ENCODE data around the gene IFT52. TPM values are rescaled to one million over a fixed set of nuclear protein-coding genes. Genes with fewer than 3 reads are reported as not detected.

The IFT52 gene
- total and polyA plus RNA-seq, 2 of the 8 experiments (the other 6 are each of a cell fraction or from before 2014, with no cell fraction given) = 35.6 to 40.4 TPM

DNA sequence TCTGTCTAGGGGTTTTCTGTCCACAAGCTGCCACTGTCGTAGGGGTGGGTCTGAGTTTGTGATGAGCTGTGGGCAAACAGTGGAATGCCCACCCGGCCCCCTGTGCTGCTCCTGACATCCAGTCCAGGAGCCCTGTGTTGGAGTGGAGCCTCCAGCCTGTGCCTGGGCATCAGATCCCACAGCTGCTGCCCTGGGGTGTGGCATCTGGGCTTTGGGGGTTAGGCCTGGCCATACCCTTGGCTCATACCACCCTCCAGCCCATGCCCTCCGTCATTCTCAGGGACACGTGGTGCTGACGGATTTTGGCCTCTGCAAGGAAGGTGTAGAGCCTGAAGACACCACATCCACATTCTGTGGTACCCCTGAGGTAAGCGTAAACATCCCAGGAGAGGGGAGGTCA is 19.0 kb upstream of the IFT52 start:
- ChIA-PET POLR2A (ENCODE audit: partially characterized antibody) (interaction anchor here (0.7 to 1.4 kb wide), 2 partner anchors 11 to 16 kb away, joined by 3 read pairs; no protein-coding TSS in a partner anchor), CTCF (ENCODE audit: partially characterized antibody) (interaction anchor here (1.5 to 7.7 kb wide), 3 partner anchors 13 to 122 kb away, joined by 3 to 43 read pairs (median 9); partner anchors contain the start of gene SGK2)
- H3K79me1 ChIP-seq (ENCODE audit: low read depth, low read length) = no peaks in the 10 kb centered on the region
- H3K4ac ChIP-seq (replicated peaks; ENCODE audit: insufficient read length, low read depth, low read length) = no peak overlapping the region
- no peaks in the 10 kb centered on the region for H3K79me2 ChIP-seq (ENCODE audit: control insufficient read depth in 1 of 2, insufficient read depth in 2 of 2, low read length in 2 of 2)
- 82% methylated on average over 6 of the region's 6 CpGs; no CpG with 5 or more reads in 1 of the 2 experiments for WGBS, 2 experiments (ENCODE audit: extremely low coverage in 1 of 2, insufficient coverage in 1 of 2, insufficient read length in 1 of 2, insufficient replicate concordance in 2 of 2, low coverage in 1 of 2, low lambda C conversion rate in 2 of 2, missing lambda C conversion rate in 1 of 2)
- H2BK12ac ChIP-seq (ENCODE audit: low read depth, low read length) = no peak overlapping the region
- H3K14ac ChIP-seq (ENCODE audit: insufficient read length) = no peak overlapping the region
- FAIRE-seq (no peak), DNase-seq (ENCODE audit: low read depth in 1 of 2, low spot score in 2 of 2) (no peak)
- peak overlapping the region; percentile 32; the same call in 1 of the 2 replicates for H2BK20ac ChIP-seq (ENCODE audit: low read length)
- H3K23ac ChIP-seq (ENCODE audit: insufficient read length) = no peak overlapping the region
- no peak overlapping the region for H4K91ac ChIP-seq (replicated peaks; ENCODE audit: insufficient read length, low read length)
- H4K8ac ChIP-seq (ENCODE audit: extremely low read depth, insufficient read depth, low read length) = no peak overlapping the region
- H2AFZ ChIP-seq (ENCODE audit: low read length) = no peak overlapping the region
- H3K23me2 ChIP-seq (ENCODE audit: low read depth, low read length) = no peaks in the 10 kb centered on the region
- peak overlapping the region; percentile 24; the same call in 1 of the 2 replicates for H2BK5ac ChIP-seq (ENCODE audit: low read depth, low read length)
- no peaks in the 10 kb centered on the region for H3K36me3 ChIP-seq (ENCODE audit: control insufficient read depth in 2 of 4, insufficient read depth in 4 of 4, low read length in 3 of 4)
- no peak overlapping the region for H3K56ac ChIP-seq (replicated peaks; ENCODE audit: insufficient read length, low read depth, low read length)
- no peak overlapping the region for H2BK120ac ChIP-seq (replicated peaks; ENCODE audit: low read depth, low read length)
- no peak overlapping the region for H3K4me3 ChIP-seq (ENCODE audit: extremely low read depth in 1 of 4, insufficient read depth in 2 of 4, low read depth in 3 of 4, low read length in 4 of 4)
- TF ChIP-seq FOSL1 (IDR thresholded peaks at IDR 0.05; ENCODE audit: insufficient read depth, low read depth, low read length) (no peak), SIX5 (IDR thresholded peaks at IDR 0.05; ENCODE audit: low read depth, low read length) (no peak), GTF2F1 (IDR thresholded peaks at IDR 0.05; ENCODE audit: borderline replicate concordance, low read depth, low read length) (no peak)
- TF ChIP-seq, protein P1, sequence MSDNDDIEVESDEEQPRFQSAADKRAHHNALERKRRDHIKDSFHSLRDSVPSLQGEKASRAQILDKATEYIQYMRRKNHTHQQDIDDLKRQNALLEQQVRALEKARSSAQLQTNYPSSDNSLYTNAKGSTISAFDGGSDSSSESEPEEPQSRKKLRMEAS (IDR thresholded peaks at IDR 0.05) = no peak
- no peak overlapping the region for H3K4me2 ChIP-seq (ENCODE audit: insufficient read depth in 1 of 2, low read depth in 2 of 2, low read length in 2 of 2)
- H3K18ac ChIP-seq (ENCODE audit: extremely low read depth, low read length) = no peak overlapping the region
- H3K9me3 ChIP-seq (ENCODE audit: insufficient read depth in 2 of 2, low read depth in 1 of 2, low read length in 1 of 2) = no peaks in the 10 kb centered on the region
- H3K27ac ChIP-seq (ENCODE audit: low read depth, low read length) = no peak overlapping the region
- no peak overlapping the region for H2BK15ac ChIP-seq (ENCODE audit: low read length)
- no peaks in the 10 kb centered on the region for H3K27me3 ChIP-seq (replicated peaks in 1 of 4; ENCODE audit: control insufficient read depth in 3 of 4, extremely low read depth in 1 of 4, insufficient read depth in 3 of 4, low read length in 3 of 4)
- no peak overlapping the region for H3K9ac ChIP-seq (replicated peaks in 1 of 4; ENCODE audit: extremely low read depth in 1 of 4, low read depth in 3 of 4, low read length in 3 of 4)
- no peaks in the 10 kb centered on the region for H4K20me1 ChIP-seq (replicated peaks in 1 of 2; ENCODE audit: control insufficient read depth in 1 of 2, insufficient read depth in 2 of 2, low read length in 2 of 2)
- H3K4me1 ChIP-seq (replicated peaks in 1 of 4; ENCODE audit: control insufficient read depth in 3 of 4, insufficient read depth in 4 of 4, low read length in 3 of 4) = no peaks in the 10 kb centered on the region
- H4K5ac ChIP-seq (ENCODE audit: insufficient read length, low read depth, low read length) = no peak overlapping the region
- no peak overlapping the region for H2AK5ac ChIP-seq (ENCODE audit: low read depth, low read length)

All from H1 (cell line).